ENCODE data around the gene BST2.
"Not testable (repeated sequence)": the region's sequence is repeated elsewhere in the genome, so short reads cannot be mapped to it uniquely, and the experiment has no call there.

The BST2 gene

DNA sequence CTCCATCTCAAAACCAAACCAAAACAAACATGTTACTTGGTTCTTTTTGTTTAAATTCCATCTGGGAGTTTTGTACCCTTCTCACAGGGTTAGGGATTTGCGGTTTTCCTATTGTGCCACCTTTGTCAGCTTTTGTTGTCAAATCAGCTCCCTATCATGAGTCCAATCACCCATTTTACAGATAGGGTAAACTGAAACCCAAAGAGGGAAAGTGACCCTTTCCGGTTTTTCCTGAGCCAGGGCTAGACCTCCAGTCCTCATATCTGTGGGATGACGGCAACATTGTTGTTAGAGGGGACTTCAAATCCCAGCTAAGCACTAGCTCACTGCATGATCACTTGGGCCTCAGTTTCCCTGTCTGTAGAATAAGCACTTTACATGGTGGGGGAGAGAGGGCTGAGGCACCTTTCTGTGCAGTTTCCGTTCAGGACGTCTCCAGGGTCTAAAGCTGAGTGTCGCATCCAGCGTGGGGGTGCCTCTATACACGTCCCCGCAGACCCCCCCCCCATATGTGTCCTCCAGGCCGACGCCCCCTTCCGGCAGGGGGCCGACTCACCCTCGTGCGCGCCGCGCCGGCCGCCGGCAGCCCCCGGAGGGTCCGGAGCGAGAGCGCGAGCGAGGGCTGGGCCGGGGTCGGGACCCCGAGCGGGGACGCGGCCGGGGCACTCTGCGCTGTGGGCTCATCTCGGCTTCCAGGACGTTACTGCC, 15.3 kb downstream of the BST2 start:
- no peak for DNase-seq (ENCODE audit: low read depth in 2 of 2)

DNA sequence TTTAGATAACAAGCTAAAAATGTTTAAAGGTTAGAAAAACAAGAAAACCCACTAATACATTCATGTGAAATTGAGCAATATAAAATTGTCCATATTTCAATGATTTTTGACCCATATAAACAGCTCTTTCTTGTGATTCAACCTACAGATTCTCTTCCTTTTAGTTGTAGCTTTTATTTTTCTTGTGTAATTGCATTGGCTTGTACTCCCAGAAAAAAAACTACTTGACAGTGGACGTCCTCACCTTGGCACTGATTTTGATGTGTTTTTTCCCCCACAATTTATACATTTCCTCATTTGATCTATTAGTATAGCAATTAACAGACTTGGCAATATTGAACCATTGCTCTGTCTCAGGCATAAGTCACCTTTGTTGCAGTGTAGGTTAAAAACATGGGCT, 16.1 kb downstream of the BST2 start:
- no peak for DNase-seq (ENCODE audit: low read depth in 2 of 2)

DNA sequence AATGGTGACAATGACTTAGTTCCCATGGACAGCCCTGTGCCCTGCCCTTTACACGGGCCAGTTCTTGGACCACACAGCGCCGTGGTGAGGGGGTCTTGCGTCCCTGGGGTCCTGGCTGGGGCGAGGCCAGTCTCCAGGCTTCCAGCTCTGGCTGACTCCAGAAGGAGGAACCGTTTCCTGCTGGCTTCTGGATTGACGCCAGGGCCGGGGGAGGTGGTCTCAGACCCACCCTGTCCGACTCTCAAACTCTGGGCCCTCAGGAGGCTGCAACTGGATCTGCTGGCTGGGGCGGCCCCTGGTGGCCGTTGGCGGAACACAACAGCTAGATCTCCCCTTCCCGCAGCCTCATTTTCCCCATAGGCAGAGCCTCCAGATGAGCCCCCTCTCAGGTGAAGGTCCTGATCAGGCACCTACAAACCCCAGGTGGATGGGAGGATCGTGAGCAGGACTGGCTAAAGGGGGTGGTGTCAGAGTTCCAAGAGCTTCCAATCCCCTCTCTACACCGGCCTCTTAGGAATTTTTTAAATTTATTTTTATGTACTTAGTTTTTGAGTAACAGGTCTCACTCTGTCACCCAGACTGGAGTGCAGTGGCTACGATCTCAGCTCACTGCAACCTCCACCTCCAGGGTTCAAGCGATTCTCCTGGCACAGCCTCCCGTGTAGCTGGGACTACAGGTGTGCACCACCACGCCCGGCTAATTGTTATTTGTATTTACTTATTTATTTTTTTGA, 19.4 kb downstream of the BST2 start:
- no peak for DNase-seq (ENCODE audit: low read depth in 2 of 2)

DNA sequence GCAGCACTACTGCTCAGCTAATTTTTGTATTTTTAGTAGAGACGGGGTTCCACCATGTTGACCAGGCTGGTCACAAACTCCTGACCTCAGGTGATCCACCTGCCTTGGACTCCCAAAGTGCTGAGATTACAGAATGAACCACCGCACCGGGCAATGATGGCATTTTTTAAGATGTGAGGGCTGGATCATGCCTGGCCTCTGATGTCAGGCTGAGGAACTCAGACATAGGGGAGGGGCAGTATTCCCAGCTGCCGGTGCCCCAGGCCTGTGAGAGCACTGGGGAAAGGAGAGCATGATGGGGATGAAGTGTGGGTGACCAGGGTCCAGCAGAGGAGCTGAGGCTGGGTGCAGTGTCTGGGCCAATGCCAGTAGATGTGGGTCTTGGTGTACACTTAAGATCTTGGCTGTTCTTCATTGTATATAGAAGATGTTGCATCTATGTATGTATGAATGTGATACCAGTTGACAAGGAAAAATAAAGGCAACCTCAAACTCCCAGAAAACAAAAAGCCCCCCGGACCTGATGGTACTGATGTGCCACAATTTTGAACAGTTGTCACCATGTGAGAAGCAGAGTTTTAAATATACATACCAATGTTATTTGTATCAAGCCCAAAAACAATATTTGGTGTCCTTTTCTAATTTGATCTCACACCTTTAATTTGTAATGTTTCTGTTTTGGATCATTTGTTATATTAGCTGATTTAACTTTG, 24.8 kb downstream of the BST2 start:
- DNase-seq (ENCODE audit: low read depth in 2 of 2) = no peak

DNA sequence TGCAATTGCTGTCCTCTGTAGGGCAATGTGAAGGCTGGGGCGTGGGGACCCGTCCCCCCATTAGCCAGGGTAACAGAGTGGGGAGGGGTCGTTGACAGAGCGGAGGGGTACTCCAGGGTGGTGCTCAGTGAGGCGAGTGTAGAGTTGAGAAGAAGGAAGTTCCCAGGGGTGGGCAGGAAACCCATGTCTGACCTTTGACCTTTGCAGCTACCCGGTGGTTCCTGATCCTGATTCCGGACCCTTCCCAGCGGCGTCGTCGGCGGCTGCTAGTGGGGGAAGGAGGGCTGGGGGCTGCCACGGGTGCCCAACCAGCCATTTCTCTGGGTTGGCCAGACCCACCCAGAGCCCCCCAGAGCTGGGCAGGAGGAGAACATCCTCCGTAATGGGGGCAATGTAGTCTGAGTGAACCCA, 26.2 kb downstream of the BST2 start:
- no peak for DNase-seq (ENCODE audit: low read depth in 2 of 2)

DNA sequence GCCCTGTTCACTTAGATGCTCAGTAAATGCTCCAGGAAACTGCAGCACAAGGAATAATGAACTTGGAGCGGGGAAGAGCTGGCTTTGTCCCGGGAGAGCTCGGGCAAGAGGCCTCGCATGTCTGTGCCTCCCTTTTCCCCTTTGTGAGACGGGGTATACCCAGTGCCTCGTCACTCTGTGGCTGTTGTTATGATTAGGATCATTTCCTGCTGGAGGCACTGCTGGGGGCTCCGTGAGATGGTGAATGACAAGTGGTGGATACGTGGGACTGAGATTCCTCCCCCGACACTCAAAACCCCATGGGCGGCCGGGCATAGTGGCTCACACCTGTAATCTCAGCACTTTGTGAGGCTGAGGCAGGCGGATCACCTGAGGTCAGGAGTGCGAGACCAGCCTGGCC, 27.2 kb downstream of the BST2 start:
- DNase-seq (ENCODE audit: low read depth in 2 of 2) = no peak

DNA sequence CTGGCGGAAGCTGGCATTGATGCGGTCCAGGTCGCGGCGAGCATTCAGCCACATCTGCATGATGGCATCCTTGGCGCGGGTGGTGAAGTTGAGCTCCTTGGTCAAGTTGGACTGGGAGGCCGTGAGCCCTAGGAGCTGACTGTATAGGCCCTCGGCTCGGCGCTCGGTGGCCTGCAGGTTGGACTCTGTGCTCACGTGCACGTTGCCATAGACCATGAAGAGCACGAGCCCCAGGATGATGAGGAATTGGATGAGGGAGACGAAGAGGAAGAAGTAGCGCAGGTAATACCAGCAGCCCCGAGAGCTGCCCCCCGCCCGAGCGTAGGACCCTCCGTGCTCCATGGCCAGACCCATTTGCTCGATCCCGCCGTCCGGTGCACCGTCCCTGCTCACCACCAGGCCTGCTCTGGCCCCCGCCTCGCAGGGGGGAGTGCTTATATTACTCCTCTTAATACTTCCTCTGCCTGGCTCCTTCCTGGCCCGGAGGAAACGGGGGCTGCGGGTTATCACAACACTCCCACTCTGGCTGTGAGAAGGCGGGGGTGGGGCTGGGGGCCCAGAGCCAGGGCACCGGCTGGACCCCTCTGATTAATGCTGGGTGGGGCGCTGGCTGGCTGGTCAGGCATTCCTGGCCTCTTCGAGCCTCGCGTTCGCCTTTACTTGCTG, 28.4 kb downstream of the BST2 start, which contains the start of gene PLVAP:
PLVAP (minus strand) TSS at position 408 of the 666 bp plus-strand sequence; CDS start at position 354, 54 bp downstream.
- no peak for DNase-seq (ENCODE audit: low read depth in 2 of 2)

DNA sequence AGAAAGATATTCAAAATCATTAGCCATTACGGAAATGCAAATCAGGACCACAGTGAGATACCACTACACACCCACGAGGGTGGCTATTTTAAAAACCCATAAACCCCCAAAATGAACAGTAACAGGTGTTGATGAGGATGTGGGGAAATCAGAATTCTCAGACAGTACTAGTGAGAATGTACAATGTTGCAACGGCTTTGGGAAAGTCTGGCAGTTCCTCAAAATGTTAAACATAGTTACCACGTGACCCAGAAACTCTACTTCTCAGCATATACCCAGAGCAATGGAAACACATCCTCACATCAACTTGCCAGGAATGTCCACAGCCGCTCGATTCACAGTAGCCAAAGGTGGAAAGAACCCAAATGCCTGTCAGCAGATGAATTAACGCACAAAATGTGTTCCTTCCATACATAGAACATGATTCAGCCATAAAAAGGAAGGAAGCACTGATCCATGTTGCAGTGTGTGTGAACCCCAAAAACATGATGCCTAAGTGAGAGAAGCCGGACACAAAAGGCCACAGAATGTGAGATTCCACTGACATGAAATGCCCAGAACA, 35.3 kb downstream of the BST2 start:
- no peak for DNase-seq (ENCODE audit: low read depth in 2 of 2)

DNA sequence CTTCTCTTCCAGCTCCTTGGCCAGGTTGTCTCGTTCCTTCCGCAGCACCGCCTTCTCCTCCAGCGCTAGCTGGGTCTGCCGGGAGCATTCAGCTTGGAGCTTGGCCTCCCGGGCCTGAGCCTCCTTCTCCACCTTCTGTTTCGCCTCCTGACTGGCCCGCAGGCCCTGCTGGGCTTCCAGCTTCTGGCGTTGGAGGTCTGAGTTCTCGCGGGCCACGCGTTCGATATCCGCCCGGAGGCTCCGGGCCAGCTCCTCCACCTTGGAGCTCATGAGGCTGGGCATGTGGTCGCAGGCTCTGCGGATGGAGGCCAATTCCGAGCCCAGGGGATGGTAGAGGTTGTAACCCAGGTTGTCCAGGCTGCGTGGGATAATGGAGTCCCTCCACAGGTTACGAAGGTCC, 40.1 kb downstream of the BST2 start:
- DNase-seq (ENCODE audit: low read depth in 2 of 2) = no peak

DNA sequence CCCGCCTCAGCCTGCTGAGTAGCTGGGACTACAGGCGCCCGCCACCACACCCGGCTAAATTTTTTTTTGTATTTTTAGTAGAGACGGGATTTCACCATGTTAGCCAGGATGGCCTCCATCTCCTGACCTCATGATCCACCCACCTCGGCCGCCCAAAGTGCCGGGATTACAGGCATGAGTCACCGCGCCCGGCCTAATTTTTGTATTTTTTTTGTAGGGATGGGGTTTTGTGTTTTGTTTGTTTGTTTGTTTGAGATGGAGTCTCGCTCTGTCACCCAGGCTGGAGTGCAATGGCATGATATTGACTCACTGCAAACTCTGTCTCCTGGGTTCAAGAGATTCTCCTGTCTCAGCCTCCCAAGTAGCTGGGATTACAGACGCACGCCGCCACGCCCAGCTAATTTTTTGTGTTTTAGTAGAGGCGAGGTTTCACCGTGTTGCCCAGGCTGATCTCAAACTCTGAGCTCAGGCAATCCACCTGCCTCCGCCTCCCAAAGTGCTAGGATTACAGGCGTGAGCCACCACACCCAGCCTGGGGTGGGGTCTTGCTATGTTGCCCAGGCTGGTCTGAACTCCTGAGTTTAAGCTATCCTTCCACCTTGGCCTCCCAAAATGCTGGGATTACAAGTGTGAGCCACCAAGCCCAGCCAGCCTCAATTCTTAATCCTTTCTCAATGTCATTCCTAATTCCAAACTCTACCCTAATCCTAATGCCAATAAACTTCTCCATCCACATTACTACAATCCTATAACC, 41.4 kb downstream of the BST2 start:
- not testable (repeated sequence) for DNase-seq (ENCODE audit: low read depth in 2 of 2)

DNA sequence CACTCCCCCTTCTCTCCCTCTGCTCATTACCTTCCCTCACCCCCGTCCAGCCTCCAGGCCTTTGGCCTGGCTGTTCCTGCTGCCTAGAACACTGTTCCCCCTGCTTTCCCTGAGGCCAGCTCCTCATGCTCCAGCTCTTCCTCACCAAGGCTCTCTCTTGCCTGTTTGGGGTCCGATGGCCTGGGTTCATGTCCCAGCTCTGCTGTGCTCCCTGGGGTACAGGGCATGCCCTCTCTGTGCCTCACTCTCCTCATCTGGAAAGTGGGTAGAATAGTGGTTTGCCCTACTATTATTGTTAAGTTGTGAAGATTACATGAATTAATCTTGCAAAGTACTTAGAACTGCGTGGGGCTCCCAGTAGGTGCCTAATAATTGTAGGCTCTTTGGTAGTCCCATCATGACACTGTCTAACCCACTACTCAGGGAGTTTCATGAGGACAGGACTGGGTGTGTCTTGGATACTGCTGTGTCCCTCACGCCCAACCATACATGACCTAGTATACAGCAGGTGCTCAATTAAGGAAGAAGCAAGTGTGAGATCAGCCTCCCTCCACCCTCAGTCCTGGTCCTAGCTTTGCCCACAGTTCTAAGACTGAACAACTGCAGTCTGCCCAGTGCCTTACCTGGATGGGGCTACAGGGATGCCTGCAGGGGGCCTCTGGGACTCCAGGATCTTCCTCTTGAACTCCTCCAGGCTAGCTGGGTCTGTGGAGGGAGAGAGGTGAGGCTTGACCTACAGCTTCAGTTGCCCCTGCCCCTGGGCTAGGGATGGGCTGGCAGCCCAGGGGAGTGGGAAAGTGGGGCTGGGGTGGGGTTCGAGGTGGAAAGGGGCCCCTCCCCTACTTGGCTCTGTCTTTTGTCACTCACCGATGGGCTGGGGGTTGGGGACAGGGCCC, 45.3 kb downstream of the BST2 start:
- DNase-seq (ENCODE audit: low read depth in 2 of 2) = no peak

DNA sequence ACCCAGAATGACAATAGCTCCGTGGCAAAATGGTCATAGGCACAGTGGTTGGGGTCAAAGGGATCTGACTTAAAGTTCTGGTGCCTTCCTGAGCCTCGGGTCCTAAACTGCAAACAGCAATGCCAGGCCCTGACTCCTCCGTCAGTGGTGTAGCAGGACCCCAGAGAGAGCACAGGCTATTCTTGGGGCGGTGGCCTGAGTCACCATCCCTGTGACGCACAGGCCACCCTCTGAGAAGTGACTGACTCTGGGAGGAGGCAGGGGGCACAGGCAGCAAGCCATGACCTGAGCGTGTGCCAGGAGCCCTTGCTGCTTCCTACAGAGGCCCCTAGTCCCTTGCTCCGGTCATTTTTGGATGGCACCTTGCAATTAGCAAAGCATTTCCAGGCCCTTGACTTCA, 47.0 kb downstream of the BST2 start:
- DNase-seq (ENCODE audit: low read depth in 2 of 2) = no peak

DNA sequence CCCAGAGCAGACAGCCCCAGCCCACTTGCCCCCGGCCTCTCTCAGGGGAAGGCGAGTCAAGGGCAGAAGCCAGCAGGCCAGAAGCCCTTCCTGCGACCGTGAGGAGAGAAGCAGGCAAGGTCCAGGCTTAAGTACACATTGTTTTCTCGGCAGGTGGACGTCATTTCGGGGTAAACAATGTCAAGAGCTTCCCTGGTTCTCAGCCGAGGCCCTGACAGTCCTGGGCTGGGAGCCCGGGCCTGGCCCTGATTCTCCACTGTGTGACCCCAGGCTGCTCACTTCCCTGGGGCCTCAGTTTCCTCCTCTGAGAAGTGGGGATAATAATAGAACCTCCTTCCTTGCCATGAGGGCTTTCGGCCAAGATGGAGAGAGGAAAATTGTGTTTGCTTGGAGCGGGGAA, 47.7 kb downstream of the BST2 start:
- no peak for DNase-seq (ENCODE audit: low read depth in 2 of 2)

DNA sequence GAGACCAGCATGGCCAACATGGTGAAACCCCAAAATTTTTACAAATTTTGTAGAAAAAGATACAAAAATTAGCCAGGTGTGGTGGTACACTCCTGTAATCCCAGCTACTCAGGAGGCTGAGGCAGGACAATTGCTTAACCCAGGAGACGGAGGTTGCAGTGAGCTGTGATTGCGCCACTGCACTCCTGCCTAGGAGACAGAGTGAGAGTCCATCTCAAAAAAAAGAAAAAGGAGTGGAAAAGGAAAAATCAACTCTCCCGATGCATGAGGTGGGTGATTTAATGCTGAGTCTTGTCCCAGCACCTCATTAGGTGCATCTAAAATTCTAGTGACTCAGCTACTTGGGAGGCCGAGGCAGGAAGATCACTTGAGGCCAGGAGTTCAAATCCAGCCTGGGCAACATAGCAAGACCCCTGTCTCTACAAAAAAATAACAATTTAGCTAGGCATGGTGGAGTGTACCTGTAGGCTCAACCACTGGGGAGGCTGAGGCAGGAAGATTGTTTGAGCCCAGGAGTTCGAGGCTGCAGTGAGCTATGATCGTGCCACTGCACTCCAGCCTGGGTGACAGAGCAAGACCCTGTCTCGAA, 48.3 kb downstream of the BST2 start:
- DNase-seq (ENCODE audit: low read depth in 2 of 2) = no peak

DNA sequence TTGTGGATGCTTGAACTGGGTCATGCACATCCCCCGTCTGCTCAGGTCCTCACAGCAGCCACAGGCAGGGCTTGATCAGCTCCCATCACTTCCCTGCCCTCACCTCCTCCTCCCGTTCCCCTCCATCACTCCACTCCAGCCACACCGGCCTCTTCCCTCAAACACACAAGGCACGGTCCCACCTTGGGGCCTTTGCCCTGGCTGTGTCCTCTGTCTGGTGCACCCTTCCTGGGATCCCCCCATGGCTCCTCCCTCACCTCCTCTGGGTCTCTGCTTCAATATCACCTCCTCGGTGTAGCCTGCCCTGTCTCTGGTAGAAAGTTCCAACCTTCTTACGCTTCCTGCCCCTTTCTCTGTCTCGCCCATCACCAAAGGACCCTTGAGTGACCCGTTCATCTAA, 52.0 kb downstream of the BST2 start:
- no peak for DNase-seq (ENCODE audit: low read depth in 2 of 2)
